Measurements from ENCODE around the gene BEX1. TPM values are rescaled to one million over a fixed set of nuclear protein-coding genes. Genes with fewer than 3 reads are reported as not detected.

The BEX1 gene
- polyA plus RNA-seq, 1 donor (not counting 4 experiments of a cell fraction or from before 2014, with no cell fraction given), result 6.4 TPM

DNA sequence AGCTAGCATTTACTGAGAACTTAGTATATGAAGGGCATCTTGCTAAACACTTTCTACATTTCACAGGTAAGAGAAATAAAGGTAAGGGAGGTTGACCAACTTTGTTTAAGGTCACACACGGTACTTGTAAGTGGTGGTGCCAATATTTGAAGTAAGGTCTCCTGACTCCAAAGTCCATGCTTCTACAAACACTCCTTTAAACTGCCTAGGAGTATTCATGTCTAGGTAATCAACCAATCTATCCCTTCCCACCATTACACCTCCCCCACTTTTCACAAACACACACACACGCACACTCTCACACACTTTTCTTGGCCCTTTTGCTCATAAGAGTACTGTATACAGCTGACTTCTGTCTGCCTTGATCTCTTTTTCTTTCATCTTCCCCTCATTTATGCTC lies 7.1 kb downstream of the BEX1 start:
- no peak overlapping the region for H3K27ac ChIP-seq (ENCODE audit: control insufficient read depth, insufficient read depth, low read length)
- H3K9ac ChIP-seq (ENCODE audit: control insufficient read depth, extremely low read depth, insufficient read depth, low read length), result no peak overlapping the region
- H3K9me1 ChIP-seq (ENCODE audit: control insufficient read depth, extremely low read depth, insufficient read depth, low read length), result no peaks in the 10 kb centered on the region
- DNase-seq (ENCODE audit: low read depth, low spot score) (no peak), FAIRE-seq (no peak)
- H3K9me3 ChIP-seq (ENCODE audit: control insufficient read depth, low read depth, low read length), result no peaks in the 10 kb centered on the region
- no peaks in the 10 kb centered on the region for H3K4me1 ChIP-seq (ENCODE audit: control insufficient read depth, extremely low read depth, insufficient read depth, low read length)
- no peak overlapping the region for H3K4me3 ChIP-seq (ENCODE audit: control insufficient read depth in 2 of 3, extremely low read depth in 1 of 3, insufficient read depth in 2 of 3, low read depth in 1 of 3, low read length in 3 of 3)
- no peaks in the 10 kb centered on the region for H4K20me1 ChIP-seq (ENCODE audit: control insufficient read depth, extremely low read depth, insufficient read depth, low read length)
- no peak overlapping the region for H2AFZ ChIP-seq (ENCODE audit: control insufficient read depth, low read length)
- no peak for TF ChIP-seq EZH2 (IDR thresholded peaks at IDR 0.05; ENCODE audit: low read length)
- TF ChIP-seq, protein P1, sequence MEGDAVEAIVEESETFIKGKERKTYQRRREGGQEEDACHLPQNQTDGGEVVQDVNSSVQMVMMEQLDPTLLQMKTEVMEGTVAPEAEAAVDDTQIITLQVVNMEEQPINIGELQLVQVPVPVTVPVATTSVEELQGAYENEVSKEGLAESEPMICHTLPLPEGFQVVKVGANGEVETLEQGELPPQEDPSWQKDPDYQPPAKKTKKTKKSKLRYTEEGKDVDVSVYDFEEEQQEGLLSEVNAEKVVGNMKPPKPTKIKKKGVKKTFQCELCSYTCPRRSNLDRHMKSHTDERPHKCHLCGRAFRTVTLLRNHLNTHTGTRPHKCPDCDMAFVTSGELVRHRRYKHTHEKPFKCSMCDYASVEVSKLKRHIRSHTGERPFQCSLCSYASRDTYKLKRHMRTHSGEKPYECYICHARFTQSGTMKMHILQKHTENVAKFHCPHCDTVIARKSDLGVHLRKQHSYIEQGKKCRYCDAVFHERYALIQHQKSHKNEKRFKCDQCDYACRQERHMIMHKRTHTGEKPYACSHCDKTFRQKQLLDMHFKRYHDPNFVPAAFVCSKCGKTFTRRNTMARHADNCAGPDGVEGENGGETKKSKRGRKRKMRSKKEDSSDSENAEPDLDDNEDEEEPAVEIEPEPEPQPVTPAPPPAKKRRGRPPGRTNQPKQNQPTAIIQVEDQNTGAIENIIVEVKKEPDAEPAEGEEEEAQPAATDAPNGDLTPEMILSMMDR (optimal IDR thresholded peaks at IDR 0.05 in 1 of 3, IDR thresholded peaks at IDR 0.05 in 1 of 3, conservative IDR thresholded peaks at IDR 0.05 in 1 of 3; ENCODE audit: extremely low read depth in 1 of 3, insufficient read depth in 2 of 3, low read length in 3 of 3), result no peak
- no peaks in the 10 kb centered on the region for H3K27me3 ChIP-seq (ENCODE audit: control insufficient read depth, extremely low read depth, insufficient read depth, low read length)
- dilution Hi-C loops (cut with MboI; ENCODE audit: extremely low pct_ligation_motif_present, low sequenced_read_pairs), result no loop called here
- no peaks in the 10 kb centered on the region for H3K79me2 ChIP-seq (ENCODE audit: control insufficient read depth, insufficient read depth, low read length)
- no peak overlapping the region for H3K4me2 ChIP-seq (ENCODE audit: control insufficient read depth, extremely low read depth, insufficient read depth, low read depth, low read length)
- no peaks in the 10 kb centered on the region for H3K36me3 ChIP-seq (ENCODE audit: control insufficient read depth in 2 of 2, extremely low read depth in 1 of 2, insufficient read depth in 2 of 2, low read length in 2 of 2)

DNA sequence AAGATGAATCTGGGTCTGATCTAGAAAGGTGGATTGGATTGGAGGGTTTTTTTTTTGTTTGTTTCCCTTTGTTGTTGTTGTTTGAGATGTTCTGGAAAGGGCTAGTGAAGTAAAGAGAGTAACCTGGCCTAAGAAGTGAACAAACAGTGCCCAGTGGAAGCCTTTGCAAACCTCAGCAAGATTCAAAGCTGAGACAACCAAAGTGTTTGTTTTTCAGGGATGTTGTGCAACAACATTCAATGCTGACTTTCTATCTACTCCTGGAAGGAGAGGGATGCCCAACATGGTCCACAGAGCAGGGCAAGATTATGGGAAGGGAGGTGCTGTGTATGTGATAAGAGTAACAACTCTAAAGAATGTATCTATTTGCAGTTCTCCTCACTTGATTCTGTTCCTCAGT lies 11.3 kb downstream of the BEX1 start:
- no peaks in the 10 kb centered on the region for H3K9me3 ChIP-seq (ENCODE audit: control insufficient read depth, low read depth, low read length)
- H3K4me3 ChIP-seq (ENCODE audit: control insufficient read depth in 2 of 3, extremely low read depth in 1 of 3, insufficient read depth in 2 of 3, low read depth in 1 of 3, low read length in 3 of 3), result no peak overlapping the region
- H3K4me2 ChIP-seq (ENCODE audit: control insufficient read depth, extremely low read depth, insufficient read depth, low read depth, low read length), result no peak overlapping the region
- H3K27ac ChIP-seq (ENCODE audit: control insufficient read depth, insufficient read depth, low read length), result no peak overlapping the region
- H4K20me1 ChIP-seq (ENCODE audit: control insufficient read depth, extremely low read depth, insufficient read depth, low read length), result no peaks in the 10 kb centered on the region
- H3K4me1 ChIP-seq (ENCODE audit: control insufficient read depth, extremely low read depth, insufficient read depth, low read length), result no peaks in the 10 kb centered on the region
- dilution Hi-C loops (cut with MboI; ENCODE audit: extremely low pct_ligation_motif_present, low sequenced_read_pairs), result no loop called here
- no peak for TF ChIP-seq EZH2 (IDR thresholded peaks at IDR 0.05; ENCODE audit: low read length)
- TF ChIP-seq, protein P1 (optimal IDR thresholded peaks at IDR 0.05 in 1 of 3, IDR thresholded peaks at IDR 0.05 in 1 of 3, conservative IDR thresholded peaks at IDR 0.05 in 1 of 3; ENCODE audit: extremely low read depth in 1 of 3, insufficient read depth in 2 of 3, low read length in 3 of 3), result no peak
- no peak overlapping the region for H3K9ac ChIP-seq (ENCODE audit: control insufficient read depth, extremely low read depth, insufficient read depth, low read length)
- DNase-seq (ENCODE audit: low read depth, low spot score), result no peak
- no peaks in the 10 kb centered on the region for H3K36me3 ChIP-seq (ENCODE audit: control insufficient read depth in 2 of 2, extremely low read depth in 1 of 2, insufficient read depth in 2 of 2, low read length in 2 of 2)
- no peak overlapping the region for H2AFZ ChIP-seq (ENCODE audit: control insufficient read depth, low read length)
- H3K9me1 ChIP-seq (ENCODE audit: control insufficient read depth, extremely low read depth, insufficient read depth, low read length), result no peaks in the 10 kb centered on the region
- no peaks in the 10 kb centered on the region for H3K27me3 ChIP-seq (ENCODE audit: control insufficient read depth, extremely low read depth, insufficient read depth, low read length)
- FAIRE-seq, result no peak
- H3K79me2 ChIP-seq (ENCODE audit: control insufficient read depth, insufficient read depth, low read length), result no peaks in the 10 kb centered on the region

Measured in keratinocyte (primary cell).